Astrocyte (in vitro differentiated cells and primary cell): Measurements from ENCODE around the gene ZNRF4.

ENCODE experiments used
- CTCF ChIP-seq: IDR thresholded peaks from 2 replicates; pipeline ENCODE4 v1.5.1; 2011; ENCODE audit warnings: low read depth, mild to moderate bottlenecking, inconsistent platforms, low read length, moderate library complexity; ENCODE audit not compliant: insufficient read depth
- EZH2 ChIP-seq: IDR thresholded peaks from 2 replicates; pipeline ENCODE4 v1.6.1; 2012; ENCODE audit warnings: mild to moderate bottlenecking, low read length, inconsistent platforms; ENCODE audit not compliant: insufficient read depth

- TF ChIP-seq CTCF, result no peak
- no peak for TF ChIP-seq EZH2
Observed at GRCh38 chr19:5458420-5458819, 3.2 kb downstream of the ZNRF4 start.
